Measurements from ENCODE around the gene HINT1.
"Not testable (repeated sequence)": the region's sequence is repeated elsewhere in the genome, so short reads cannot be mapped to it uniquely, and the experiment has no call there.

The HINT1 gene

DNA sequence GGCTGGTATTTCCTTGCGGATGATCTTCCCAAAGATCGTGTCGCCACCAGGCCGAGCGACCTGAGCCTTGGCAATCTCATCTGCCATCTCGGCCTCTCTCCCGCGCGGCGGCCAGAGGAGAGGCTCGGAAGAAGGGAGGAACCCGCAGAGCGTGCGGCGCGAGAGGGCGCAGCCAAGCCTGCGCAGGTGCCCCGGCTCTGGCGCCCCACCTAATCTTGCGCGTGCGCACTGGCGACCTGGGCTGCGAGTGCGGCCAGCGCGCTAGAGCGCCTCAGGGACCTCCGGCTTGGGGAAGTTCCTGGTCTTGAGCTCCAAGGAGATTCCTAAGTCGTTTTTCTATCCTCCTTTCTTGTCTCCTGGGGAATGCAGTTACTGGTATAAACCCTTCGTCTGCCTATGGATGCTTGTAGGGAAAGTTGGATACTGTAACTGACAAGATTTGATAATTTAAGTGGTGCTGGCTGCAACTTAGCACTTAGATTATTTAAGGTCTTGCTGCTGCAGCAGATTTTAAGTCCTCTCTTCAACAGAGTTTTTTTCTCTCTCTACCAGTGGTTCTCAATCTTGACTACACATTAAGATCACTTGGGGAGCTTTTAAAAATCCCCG, at the start of gene HINT1:
Gene HINT1 (minus strand): TSS at position 138 of the 609 bp plus-strand sequence. CDS start 51 bp downstream, at position 87.
- peak; percentile 93 for DNase-seq

DNA sequence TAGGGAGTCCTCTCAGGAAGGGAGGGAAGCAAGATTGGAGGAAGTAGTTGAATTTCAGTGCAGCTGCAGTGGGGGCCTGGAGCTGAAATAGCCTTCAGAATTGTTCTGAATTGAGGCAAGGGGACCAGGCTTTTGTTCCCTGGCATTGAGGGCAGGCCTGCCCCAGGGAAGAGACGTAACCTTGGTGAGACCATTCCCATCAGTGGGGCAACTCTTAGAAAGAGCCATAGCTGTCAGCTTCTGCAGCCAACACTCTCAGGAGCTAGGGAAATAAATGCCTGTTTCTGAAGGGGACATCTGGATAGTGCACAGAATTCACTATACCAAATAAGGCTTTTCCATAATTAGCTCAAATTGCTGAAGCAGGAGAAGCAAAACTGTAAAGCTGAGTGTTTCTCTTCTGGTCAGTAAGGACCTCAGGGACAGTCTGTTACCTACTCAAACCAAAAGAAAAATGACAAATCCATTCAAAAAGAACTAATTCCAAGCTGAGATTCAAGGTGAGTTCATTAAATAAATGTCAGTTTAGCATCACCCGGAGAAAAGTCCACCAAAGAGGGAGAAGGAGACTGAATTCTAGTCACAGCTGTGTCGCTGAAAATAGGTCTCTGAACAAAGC, 49.7 kb upstream of the HINT1 start:
- no peak for DNase-seq

DNA sequence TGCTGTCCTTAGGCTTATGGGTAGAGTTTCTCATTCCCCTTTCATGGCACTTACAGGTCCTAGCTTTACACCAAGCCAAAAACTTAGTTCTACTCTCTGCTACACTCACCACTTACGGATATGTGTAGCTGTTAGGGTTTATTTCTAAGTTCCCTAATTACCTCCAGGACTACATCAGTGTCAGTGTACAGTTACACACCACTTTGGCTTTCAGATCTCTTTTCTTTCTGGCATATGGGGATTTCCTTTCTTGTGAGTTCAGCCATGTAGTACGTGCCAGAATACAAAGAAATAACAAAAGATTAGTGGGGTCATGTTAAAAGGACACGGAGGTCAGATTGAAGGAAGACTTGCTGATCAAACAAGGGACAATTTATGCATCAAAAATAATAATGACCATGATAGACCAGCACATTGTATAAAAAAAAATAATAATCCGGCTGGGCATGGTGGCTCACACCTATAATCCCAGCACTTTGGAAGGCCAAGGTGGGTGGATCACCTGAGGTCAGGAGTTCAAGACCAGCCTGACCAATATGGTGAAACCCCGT, 47.5 kb upstream of the HINT1 start:
- no peak for DNase-seq

DNA sequence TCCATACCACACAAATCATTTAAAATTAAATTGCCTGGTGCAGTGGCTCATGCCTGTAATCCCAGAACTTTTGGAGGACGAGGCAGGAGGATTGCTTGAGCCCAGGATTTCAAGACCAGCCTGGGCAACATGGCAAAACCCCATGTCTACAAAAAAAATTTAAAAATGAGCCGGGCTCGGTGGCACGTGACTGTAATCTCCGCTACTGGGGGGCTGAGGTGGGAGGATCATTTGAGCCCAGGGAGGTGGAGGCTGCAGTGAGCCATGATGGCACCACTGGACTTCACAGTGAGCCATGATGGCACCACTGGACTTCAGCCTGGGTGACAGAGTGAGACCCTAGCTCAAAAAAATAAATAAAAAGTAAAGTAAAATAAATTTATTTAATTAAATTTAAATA, 46.6 kb upstream of the HINT1 start:
- no peak for DNase-seq

DNA sequence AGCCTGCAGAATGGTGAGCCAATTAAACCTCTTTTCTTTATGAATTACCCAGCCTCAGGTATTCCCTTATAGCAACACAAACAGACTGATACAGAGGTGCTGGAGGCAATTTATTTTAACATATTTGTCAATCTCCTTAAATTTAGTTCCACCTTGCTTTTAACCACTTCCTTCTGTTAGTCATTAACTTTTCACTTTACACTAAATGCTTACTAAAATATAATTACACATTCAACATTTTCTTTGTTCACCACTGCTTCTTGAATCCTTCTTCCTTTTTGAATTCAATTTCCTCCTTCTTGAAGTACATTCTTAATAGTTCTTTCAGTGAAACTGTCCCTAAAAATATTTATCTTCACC, 45.1 kb upstream of the HINT1 start:
- DNase-seq: no peak

GRCh38 chr5:131209506-131210150, 44.6 kb upstream of the HINT1 start:
- DNase-seq: peak; percentile 67

DNA sequence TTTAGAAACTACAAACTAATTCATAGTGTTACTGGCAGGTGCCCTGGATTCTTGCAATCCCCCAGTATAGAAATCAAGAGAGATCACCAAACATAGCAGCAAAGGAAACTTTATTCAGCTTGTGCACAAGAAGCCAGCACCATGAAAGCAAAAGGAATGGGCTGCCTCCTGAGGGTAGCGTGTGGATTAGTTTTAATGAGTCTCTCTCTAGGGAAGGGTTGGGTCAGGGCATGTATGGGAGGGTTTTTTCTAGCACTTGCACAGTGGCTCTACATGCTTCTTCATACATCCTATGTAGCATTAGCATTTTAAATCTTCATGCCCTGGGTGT, 44.1 kb upstream of the HINT1 start:
- DNase-seq: no peak

GRCh38 chr5:131206772-131207171, 41.7 kb upstream of the HINT1 start:
- DNase-seq: no peak

DNA sequence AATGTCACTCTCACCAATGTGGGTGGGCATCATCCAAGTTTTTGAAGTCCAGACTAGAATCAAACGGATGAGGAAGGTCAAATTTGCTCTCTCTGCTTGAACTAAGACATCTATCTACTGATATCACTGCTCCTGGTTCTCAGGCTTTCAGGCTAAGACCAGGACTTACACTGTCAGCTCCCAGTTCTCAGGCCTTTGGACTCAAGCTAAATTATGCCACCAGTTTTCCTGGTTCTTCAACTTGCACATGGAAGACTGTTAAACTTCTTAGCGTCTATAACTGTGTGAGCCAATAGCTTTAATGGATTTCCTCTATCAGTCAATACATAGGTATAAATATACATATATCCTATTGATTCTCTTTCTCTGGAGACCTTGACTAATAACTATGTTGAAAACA, 41.0 kb upstream of the HINT1 start:
- DNase-seq: no peak

GRCh38 chr5:131204964-131205363, 39.9 kb upstream of the HINT1 start:
- no peak for DNase-seq

- no peak for DNase-seq
Measured at GRCh38 chr5:131200560-131200959, 35.5 kb upstream of the HINT1 start.

- no peak for DNase-seq
Measured at GRCh38 chr5:131198625-131199024, 33.6 kb upstream of the HINT1 start.

DNA sequence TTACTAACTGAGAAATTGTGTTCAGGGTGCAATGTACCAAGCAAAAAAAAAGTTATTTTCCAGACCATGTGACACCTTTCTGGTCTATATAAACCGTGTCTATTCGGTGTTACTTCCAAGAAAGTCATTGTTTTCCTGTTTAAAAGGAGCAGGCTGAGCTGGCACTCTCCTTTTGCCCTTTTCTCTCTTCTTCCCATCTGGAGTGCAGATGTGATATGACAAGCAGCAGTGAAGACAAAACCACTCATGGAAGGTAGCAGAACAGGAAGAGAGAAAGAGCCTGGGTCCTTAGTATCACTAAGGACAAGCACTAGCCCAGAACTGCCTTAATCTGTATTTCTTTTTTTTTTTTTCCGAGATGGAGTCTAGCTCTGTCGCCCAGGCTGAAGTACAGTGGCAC, 31.3 kb upstream of the HINT1 start:
- no peak for DNase-seq

- no peak for DNase-seq
Measured at GRCh38 chr5:131195696-131196095, 30.6 kb upstream of the HINT1 start.

- DNase-seq: no peak
Measured at GRCh38 chr5:131194725-131195124, 29.7 kb upstream of the HINT1 start.

DNA sequence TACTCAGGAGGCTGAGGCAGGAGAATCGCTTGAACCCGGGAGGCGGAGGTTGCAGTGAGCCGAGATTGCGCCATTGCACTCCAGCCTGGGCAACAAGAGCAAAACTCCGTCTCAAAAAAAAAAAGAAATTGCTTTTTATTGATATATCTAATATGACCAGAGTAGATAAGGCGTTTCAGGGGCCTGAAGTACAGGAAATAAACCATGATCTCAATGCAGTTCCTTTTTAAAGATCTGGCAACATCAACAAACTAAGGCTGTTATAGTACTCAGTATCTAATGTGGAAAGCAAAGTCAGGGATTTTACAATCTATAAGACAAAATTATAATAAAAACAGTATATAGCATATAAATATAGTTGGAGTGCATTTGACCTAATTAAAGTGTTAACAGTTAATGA, 28.8 kb upstream of the HINT1 start:
- DNase-seq: not testable (repeated sequence)

DNA sequence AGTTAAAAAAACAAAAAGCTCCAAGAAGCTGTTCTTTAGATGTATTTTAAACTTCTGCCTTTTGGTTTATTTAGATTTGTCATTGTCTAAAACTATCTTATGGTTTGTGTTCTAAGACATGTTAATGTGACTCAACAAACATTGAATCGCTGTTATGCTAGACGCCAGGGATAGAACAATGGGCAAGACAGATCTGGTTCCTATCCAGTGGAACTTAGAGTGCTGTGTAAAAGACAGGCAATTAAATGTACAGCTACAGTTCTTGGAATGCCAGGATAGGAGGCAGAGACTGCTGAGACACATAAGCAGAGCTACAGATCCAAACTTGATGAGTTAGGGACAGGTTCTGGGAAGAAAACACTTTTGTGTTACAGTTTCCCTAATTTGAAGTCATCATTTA, 28.1 kb upstream of the HINT1 start:
- no peak for DNase-seq

DNA sequence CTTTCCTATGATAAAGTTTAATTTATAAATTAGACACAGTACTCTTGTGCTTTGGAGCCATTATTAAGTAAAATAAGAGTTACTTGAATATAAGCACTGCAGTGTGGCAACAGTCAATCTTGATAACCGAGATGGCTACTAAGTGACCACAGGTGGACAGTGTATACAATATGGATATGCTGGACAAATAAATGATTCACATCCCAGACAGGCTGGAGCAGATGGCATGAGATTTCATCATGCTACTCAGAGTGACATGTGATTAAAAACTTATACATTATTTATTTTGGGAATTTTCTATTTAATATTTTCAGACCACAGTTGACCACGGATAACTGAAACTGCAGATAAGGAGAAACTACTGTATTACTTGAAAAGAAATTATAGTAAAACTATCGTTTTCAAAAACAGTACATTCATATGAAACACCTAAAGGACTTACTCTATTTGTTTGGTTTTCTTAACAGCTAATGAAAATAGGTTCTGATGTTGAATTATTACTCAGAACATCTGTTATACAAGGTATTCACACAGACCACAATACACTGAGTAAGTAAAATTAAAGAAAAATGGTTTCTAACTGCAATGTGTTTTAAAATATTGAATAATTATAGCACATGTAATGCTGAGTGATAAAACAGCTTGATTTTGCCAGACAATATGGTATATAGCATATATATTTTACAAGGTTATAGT, 21.7 kb upstream of the HINT1 start:
- DNase-seq: no peak

GRCh38 chr5:131185523-131186104, 20.6 kb upstream of the HINT1 start:
- DNase-seq: no peak

DNA sequence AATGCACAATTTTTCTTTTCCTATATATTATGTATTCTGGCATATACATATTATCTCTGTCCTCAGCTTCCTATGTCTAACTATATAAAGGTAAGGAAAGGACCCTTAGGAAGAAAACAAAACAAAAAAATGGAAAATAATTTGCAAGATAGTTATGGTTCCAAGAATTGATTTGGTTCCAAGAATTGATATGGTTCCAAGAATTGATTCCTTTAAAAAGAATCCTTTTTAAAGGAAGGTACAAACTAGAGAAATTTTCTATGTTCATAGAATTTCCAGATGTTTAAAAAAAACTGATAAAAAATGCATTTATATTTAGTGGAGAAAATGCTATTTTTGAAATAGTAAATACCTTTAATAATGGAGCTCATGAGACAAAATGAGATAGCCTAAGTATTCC, 17.8 kb upstream of the HINT1 start:
- DNase-seq: no peak

DNA sequence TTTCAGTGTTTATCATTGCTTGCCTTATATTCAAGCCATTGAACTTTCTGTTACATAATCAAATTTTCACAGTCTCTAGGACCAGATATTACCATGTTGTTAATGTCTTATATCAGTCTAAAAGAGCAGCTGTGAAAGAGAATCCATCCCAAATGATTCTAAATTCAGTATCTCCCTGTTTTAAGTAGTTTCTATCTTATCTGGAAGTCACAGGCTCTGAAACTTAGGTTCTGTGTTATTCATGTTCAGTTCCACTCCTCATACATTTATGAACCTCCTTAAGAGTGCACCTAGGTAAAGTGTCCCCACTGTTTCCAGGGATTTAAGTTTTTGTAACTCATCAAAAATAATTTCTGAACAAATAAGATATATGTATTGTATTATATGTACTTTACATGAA, 15.4 kb upstream of the HINT1 start:
- no peak for DNase-seq

GRCh38 chr5:131171276-131171810, 6.3 kb upstream of the HINT1 start:
- DNase-seq: no peak

Measured in NCI-H1436 (cell line).